HT1080 (cell line): ENCODE data around the gene COPG1. TPM values are rescaled to one million over a fixed set of nuclear protein-coding genes. Genes with fewer than 3 reads are reported as not detected.
"Not testable (repeated sequence)": the region's sequence is repeated elsewhere in the genome, so short reads cannot be mapped to it uniquely, and the experiment has no call there.

Source experiments
- DNase-seq: peaks from one replicate; pipeline ENCODE4 v3.0.0-alpha.2; 2015; ENCODE audit warnings: low read depth
- polyA plus RNA-seq, 2 experiments: library from polyadenylated mRNA; depleted of rRNA; stranded (reverse); fragments of >200 nt; gene quantifications; 2 replicates each; pipeline ENCODE4 v1.2.3, GENCODE V29; 2015
- total RNA-seq: library from RNA; depleted of rRNA; stranded (reverse); fragments of >200 nt; shearing (Covaris generic); gene quantifications from 2 replicates; pipeline ENCODE4 v1.2.3, GENCODE V29; 2014; rRNA removed

The COPG1 gene
- total RNA-seq = 155 and 158 TPM in 2 replicates
- 111 and 119 TPM in 2 replicates for polyA plus RNA-seq (2015; cell fraction: cytosol; rRNA removed)
- polyA plus RNA-seq (2015; cell fraction: nucleus; rRNA removed) = 240 and 255 TPM in 2 replicates

GRCh38 chr3:129249284-129250065 is at the start of gene COPG1:
TSS of gene COPG1 (plus strand) at chr3:129249606. CDS start at chr3:129249710, 104 bp downstream.
- DNase-seq = peak; percentile 89

GRCh38 chr3:129204473-129204872 is 44.9 kb upstream of the COPG1 start:
- no peak for DNase-seq

- no peak for DNase-seq
These were observed 44.1 kb upstream of the COPG1 start for GRCh38 chr3:129205109-129205832.

- DNase-seq = no peak
These were observed 41.9 kb upstream of the COPG1 start for GRCh38 chr3:129207479-129207878.

- no peak for DNase-seq
These were observed 38.1 kb upstream of the COPG1 start for GRCh38 chr3:129211345-129211744.

GRCh38 chr3:129211772-129212171 is 37.6 kb upstream of the COPG1 start:
- DNase-seq = peak; percentile 100

- no peak for DNase-seq
These were observed 36.2 kb upstream of the COPG1 start for GRCh38 chr3:129213238-129213637.

GRCh38 chr3:129218742-129219141 is 30.7 kb upstream of the COPG1 start:
- no peak for DNase-seq

- DNase-seq = not testable (repeated sequence)
These were observed 25.0 kb upstream of the COPG1 start for GRCh38 chr3:129224387-129224786.

GRCh38 chr3:129224984-129225393 is 24.4 kb upstream of the COPG1 start:
- DNase-seq = peak; percentile 93

- peak; percentile 98 for DNase-seq
These were observed 23.0 kb upstream of the COPG1 start for GRCh38 chr3:129226374-129226773.

- DNase-seq = peak; percentile 96
These were observed 20.4 kb upstream of the COPG1 start for GRCh38 chr3:129228891-129229585.

GRCh38 chr3:129230311-129231019 is 18.9 kb upstream of the COPG1 start:
- DNase-seq = peak; percentile 98

GRCh38 chr3:129231331-129232119 is 17.9 kb upstream of the COPG1 start:
- DNase-seq = peak; percentile 71

GRCh38 chr3:129233538-129233937 is 15.9 kb upstream of the COPG1 start:
- DNase-seq = no peak

GRCh38 chr3:129234441-129234840 is 15.0 kb upstream of the COPG1 start:
- no peak for DNase-seq

- DNase-seq = no peak
These were observed 14.0 kb upstream of the COPG1 start for GRCh38 chr3:129235344-129235917.

- DNase-seq = peak; percentile 27
These were observed 10.3 kb upstream of the COPG1 start for GRCh38 chr3:129238945-129239705.

- no peak for DNase-seq
These were observed 9.4 kb upstream of the COPG1 start for GRCh38 chr3:129239991-129240390.
